Testis (tissue), 3 donors: ENCODE data around the gene ORAI2. TPM values are rescaled to one million over a fixed set of nuclear protein-coding genes. Genes with fewer than 3 reads are reported as not detected.

Source experiments
- DNase-seq: peaks from one replicate; pipeline ENCODE4 v3.0.0-alpha.2; 2019
- H3K27ac ChIP-seq, 2 donors: fragments of 200-600 bp; sonication (generic); one replicate each; pipeline ENCODE4 v1.5.1; 2019
- H3K27me3 ChIP-seq: fragments of 200-600 bp; sonication (generic); one replicate; pipeline ENCODE4 v1.5.1; 2019
- H3K36me3 ChIP-seq: fragments of 200-600 bp; sonication (generic); one replicate; pipeline ENCODE4 v1.5.1; 2017; ENCODE audit warnings: low read depth; ENCODE audit errors: missing control alignments
- H3K4me1 ChIP-seq: fragments of 200-600 bp; sonication (generic); one replicate; pipeline ENCODE4 v1.5.1; 2019
- H3K4me3 ChIP-seq, 2 donors: fragments of 200-600 bp; sonication (generic); one replicate each; pipeline ENCODE4 v1.5.1; 2017 to 2019
- H3K9me3 ChIP-seq: fragments of 200-600 bp; sonication (generic); one replicate; pipeline ENCODE4 v1.5.1; 2017
- CTCF ChIP-seq, 3 experiments: fragments of 450-650 bp in 2 of 3; fragments of 200-600 bp in 1 of 3; sonication (generic) in 1 of 3; IDR thresholded peaks; one replicate each; pipeline ENCODE4 v1.5.1; 2016 to 2019; ENCODE audit warnings: antibody characterized with exemption in 3 of 3, mild to moderate bottlenecking in 2 of 3, moderate library complexity in 1 of 3
- POLR2A ChIP-seq: fragments of 450-650 bp; IDR thresholded peaks from one replicate; pipeline ENCODE4 v1.6.1; 2017; ENCODE audit warnings: antibody characterized with exemption, mild to moderate bottlenecking, moderate library complexity
- WGBS, 2 donors: methylation state at CpG; one replicate each; pipeline ENCODE4 v1.1.5; 2018; 5-methylcytosine and 5-hydroxymethylcytosine counted together
- intact Hi-C: fragments of 100-400 bp; cut with DNase I; formaldehyde crosslinking; loops from one replicate; pipeline ENCODE4 v1.15.1; 2023; ENCODE audit warnings: low total_unique reads
- polyA plus RNA-seq: library from polyadenylated mRNA; stranded (reverse); fragments of 350-450 nt; fragmentation: Illumina TruSeq; extraction: RNeasy Lipid Tissue Mini Kit (QIAGEN cat#74804); gene quantifications from one replicate; pipeline ENCODE4 v1.2.3, GENCODE V29; 2014; ENCODE audit warnings: low read depth, low replicate concordance; ENCODE audit not compliant: insufficient read depth
- total RNA-seq, 2 donors: library from RNA; depleted of rRNA; stranded (reverse); fragments of >200 nt; gene quantifications; one replicate each; pipeline ENCODE4 v1.2.3, GENCODE V29; 2016

ORAI2 gene
- total and polyA plus RNA-seq, 3 donors from 2014 or later, result 9.7 to 10.3 (median 9.9) TPM

GRCh38 chr7:102447311-102447710 is 13.9 kb downstream of the ORAI2 start:
- no peak for DNase-seq
- intact Hi-C loops, result no loop called here
- WGBS, 2 donors, result 75 to 84% methylated on average over 5 to 14 of the region's 14 CpGs
- Histone ChIP-seq H3K4me1 (no peaks in the 10 kb centered on the region), H3K36me3 (no peaks in the 10 kb centered on the region), H3K9me3 (no peaks in the 10 kb centered on the region), H3K4me3 (no peak overlapping the region), H3K27ac (no peak overlapping the region), H3K27me3 (no peaks in the 10 kb centered on the region)
- TF ChIP-seq POLR2A (no peak), CTCF (IDR thresholded peaks at IDR 0.05) (no peak)

- intact Hi-C loops, result no loop called here
- DNase-seq, result no peak
- no peak for TF ChIP-seq CTCF (IDR thresholded peaks at IDR 0.05)
- TF ChIP-seq POLR2A, result no peak
- Histone ChIP-seq H3K4me1 (no peaks in the 10 kb centered on the region), H3K27me3 (no peaks in the 10 kb centered on the region), H3K9me3 (no peaks in the 10 kb centered on the region), H3K36me3 (no peaks in the 10 kb centered on the region), H3K4me3 (no peak overlapping the region), H3K27ac (no peak overlapping the region)
- WGBS, 2 donors, result 97 to 98% methylated on average over 11 to 15 of the region's 15 CpGs
Measured at GRCh38 chr7:102449136-102449535, 15.8 kb downstream of the ORAI2 start.

- intact Hi-C loops, result no loop called here
- TF ChIP-seq CTCF (IDR thresholded peaks at IDR 0.05) (no peak), POLR2A (no peak)
- WGBS, 2 donors, result 81 to 84% methylated on average over 6 of the region's 6 CpGs
- no peaks in the 10 kb centered on the region for H3K9me3 ChIP-seq
- no peaks in the 10 kb centered on the region for H3K27me3 ChIP-seq
- DNase-seq, result no peak
- H3K36me3 ChIP-seq, result no peaks in the 10 kb centered on the region
- no peak overlapping the region for H3K27ac ChIP-seq
- H3K4me1 ChIP-seq, result no peaks in the 10 kb centered on the region
- no peak overlapping the region for H3K4me3 ChIP-seq
Measured at GRCh38 chr7:102450242-102450641, 16.9 kb downstream of the ORAI2 start.

- TF ChIP-seq CTCF (IDR thresholded peaks at IDR 0.05) (no peak), POLR2A (no peak)
- Histone ChIP-seq H3K36me3 (no peaks in the 10 kb centered on the region), H3K9me3 (no peaks in the 10 kb centered on the region), H3K27me3 (no peaks in the 10 kb centered on the region), H3K27ac (no peak overlapping the region), H3K4me3 (no peak overlapping the region), H3K4me1 (no peaks in the 10 kb centered on the region)
- intact Hi-C loops, result no loop called here
- DNase-seq, result no peak
- WGBS, 2 donors, result 70 to 74% methylated on average over 9 to 21 of the region's 23 CpGs
Measured at GRCh38 chr7:102451371-102452054, 18.1 kb downstream of the ORAI2 start.

GRCh38 chr7:102452451-102452850 is 19.1 kb downstream of the ORAI2 start:
- Histone ChIP-seq H3K4me3 (no peak overlapping the region), H3K4me1 (no peaks in the 10 kb centered on the region), H3K9me3 (no peaks in the 10 kb centered on the region), H3K27me3 (no peaks in the 10 kb centered on the region), H3K36me3 (no peaks in the 10 kb centered on the region), H3K27ac (no peak overlapping the region)
- WGBS, 2 donors, result 97 to 100% methylated on average over 6 of the region's 6 CpGs
- intact Hi-C loops, result no loop called here
- TF ChIP-seq CTCF (IDR thresholded peaks at IDR 0.05) (no peak), POLR2A (no peak)
- DNase-seq, result no peak
